HG02973 (cell line): ENCODE results near the gene RIOX2.
"Not testable (repeated sequence)": the region's sequence is repeated elsewhere in the genome, so short reads cannot be mapped to it uniquely, and the experiment has no call there.

ENCODE experiments used
- ATAC-seq: cut with Tn5 transposase; IDR thresholded peaks from one replicate; pipeline ENCODE4 v1.9.1; 2021; ENCODE audit warnings: moderate library complexity; ENCODE audit not compliant: unreplicated experiment

RIOX2 gene

GRCh38 chr3:97971679-97972567 is at the start of gene RIOX2:
Gene RIOX2 (minus strand): TSS chr3:97972431. CDS start chr3:97967593, 4,838 bp downstream.
- peak; percentile 97 for ATAC-seq

GRCh38 chr3:98020412-98020811 is 48.2 kb upstream of the RIOX2 start:
- no peak for ATAC-seq

- no peak for ATAC-seq
Observed at GRCh38 chr3:98018301-98018700, 46.1 kb upstream of the RIOX2 start.

GRCh38 chr3:98014268-98014585 is 42.0 kb upstream of the RIOX2 start:
- no peak for ATAC-seq

GRCh38 chr3:98013411-98014267 is 41.4 kb upstream of the RIOX2 start:
- ATAC-seq = no peak

GRCh38 chr3:98012979-98013378 is 40.7 kb upstream of the RIOX2 start:
- ATAC-seq = no peak

- ATAC-seq = not testable (repeated sequence)
Observed at GRCh38 chr3:98010883-98011449, 38.7 kb upstream of the RIOX2 start.

- no peak for ATAC-seq
Observed at GRCh38 chr3:98010194-98010882, 38.1 kb upstream of the RIOX2 start.

- ATAC-seq = peak; percentile 44
Observed at GRCh38 chr3:98008855-98009254, 36.6 kb upstream of the RIOX2 start.

GRCh38 chr3:98005438-98005837 is 33.2 kb upstream of the RIOX2 start:
- ATAC-seq = no peak

- ATAC-seq = no peak
Observed at GRCh38 chr3:98004721-98005120, 32.5 kb upstream of the RIOX2 start.

- no peak for ATAC-seq
Observed at GRCh38 chr3:98003306-98003969, 31.2 kb upstream of the RIOX2 start.

- no peak for ATAC-seq
Observed at GRCh38 chr3:98002717-98003116, 30.5 kb upstream of the RIOX2 start.

- no peak for ATAC-seq
Observed at GRCh38 chr3:97999994-98000393, 27.8 kb upstream of the RIOX2 start.

- no peak for ATAC-seq
Observed at GRCh38 chr3:97999103-97999502, 26.9 kb upstream of the RIOX2 start.

- no peak for ATAC-seq
Observed at GRCh38 chr3:97996988-97997387, 24.8 kb upstream of the RIOX2 start.

- no peak for ATAC-seq
Observed at GRCh38 chr3:97994328-97994945, 22.2 kb upstream of the RIOX2 start.

- ATAC-seq = no peak
Observed at GRCh38 chr3:97993526-97993925, 21.3 kb upstream of the RIOX2 start.

GRCh38 chr3:97992547-97993173 is 20.4 kb upstream of the RIOX2 start:
- no peak for ATAC-seq

- no peak for ATAC-seq
Observed at GRCh38 chr3:97991293-97991682, 19.1 kb upstream of the RIOX2 start.
